Activated CD8-positive, alpha-beta memory T cell treated with anti-CD3 and anti-CD28 coated beads for 36 hours (primary cell): ENCODE results near the gene ATG14. TPM values are rescaled to one million over a fixed set of nuclear protein-coding genes. Genes with fewer than 3 reads are reported as not detected.
"Not testable (repeated sequence)": the region's sequence is repeated elsewhere in the genome, so short reads cannot be mapped to it uniquely, and the experiment has no call there.

Experiments used
- CTCF ChIA-PET: fragments of 350-600 bp; sonication (Branson Sonifier 250); formaldehyde crosslinking; loops from one replicate; lab custom pipeline; 2021; ENCODE audit warnings: antibody characterized with exemption; lab: Charles Lee
- POLR2A ChIA-PET: fragments of 350-600 bp; sonication (Branson Sonifier 250); formaldehyde crosslinking; loops from one replicate; lab custom pipeline; 2021; ENCODE audit warnings: antibody characterized with exemption; lab: Charles Lee
- total RNA-seq, 2 experiments: library from RNA; stranded (reverse); gene quantifications; one replicate each; pipeline ENCODE4 v1.2.3, GENCODE V29; 2021

ATG14 gene
- total RNA-seq, 2 experiments from 2014 or later: 6.7 to 6.8 TPM

DNA sequence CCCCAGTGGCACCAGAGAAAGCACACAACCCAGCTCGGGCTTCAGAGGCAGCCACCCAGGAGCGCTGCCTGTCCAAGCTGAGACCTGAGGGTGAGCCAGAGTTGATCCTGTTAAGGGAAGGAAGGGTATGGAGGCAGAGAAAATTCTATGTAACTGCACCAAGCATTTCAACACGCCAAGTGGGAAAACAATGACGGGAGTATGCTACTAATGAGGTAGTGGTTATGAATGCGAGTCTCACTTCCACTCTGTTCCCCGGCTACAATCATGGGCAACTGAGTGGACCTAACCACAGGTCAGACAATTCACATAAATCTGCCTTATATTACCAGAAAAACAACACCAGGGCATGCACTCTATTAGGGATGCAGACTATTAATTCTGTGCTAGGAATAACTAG is 9.9 kb downstream of the ATG14 start:
- ChIA-PET POLR2A (no interaction called here), CTCF (no interaction called here)

DNA sequence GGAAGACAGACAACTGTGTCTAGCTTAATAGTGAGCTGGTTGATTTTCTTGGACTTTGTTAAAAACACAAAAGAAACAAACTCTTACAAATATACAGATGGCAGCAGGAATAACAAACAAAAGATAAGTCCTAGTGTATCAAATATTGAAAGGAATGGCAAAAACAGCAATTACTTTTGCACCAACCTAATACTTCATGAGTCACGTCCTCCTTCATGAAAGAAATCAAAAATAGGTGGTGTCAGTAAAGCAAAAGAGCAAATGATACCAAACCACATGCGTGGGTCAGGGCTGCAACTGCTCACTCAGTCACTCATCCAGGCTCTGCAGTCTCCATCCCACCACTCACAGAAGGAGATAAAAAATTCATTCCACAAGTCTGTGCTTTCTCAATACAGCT is 11.8 kb downstream of the ATG14 start:
- ChIA-PET CTCF (no interaction called here), POLR2A (no interaction called here)

DNA sequence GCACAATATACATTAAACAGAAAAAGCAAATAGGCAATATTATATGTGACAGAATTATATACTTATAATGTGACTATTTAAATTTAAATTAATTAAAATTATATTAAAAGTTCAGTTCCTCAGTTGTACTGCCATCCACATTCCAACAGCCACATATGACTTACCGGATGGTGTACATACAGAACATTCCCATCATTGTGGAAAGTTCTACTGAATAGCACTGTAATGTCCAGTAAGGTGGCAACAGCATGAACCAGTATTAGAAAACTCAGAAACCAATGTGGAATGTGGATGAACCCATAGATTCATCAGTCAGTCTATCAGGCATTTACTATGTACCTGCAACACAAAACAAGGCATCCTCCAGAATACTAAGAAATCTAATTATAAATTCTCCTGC is 12.4 kb downstream of the ATG14 start:
- POLR2A ChIA-PET: no interaction called here

DNA sequence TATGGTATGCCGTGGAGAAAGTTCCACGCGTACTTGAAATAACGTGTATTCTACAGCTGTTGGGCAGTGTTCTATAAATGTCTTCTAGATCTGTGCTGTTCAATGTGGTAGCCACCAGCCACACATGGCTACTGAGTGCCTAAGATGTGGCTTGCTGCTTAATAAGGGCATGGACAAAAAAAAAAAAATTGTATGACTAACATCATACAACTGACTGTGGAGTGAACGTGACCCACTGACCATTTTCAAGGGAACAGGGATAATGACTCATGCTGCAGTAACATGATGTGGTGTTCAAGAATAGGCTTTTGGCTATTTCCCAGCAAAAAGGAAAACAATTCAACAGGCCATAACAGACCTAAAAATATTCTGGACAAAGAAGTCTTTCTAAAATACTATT is 13.0 kb downstream of the ATG14 start:
- ChIA-PET CTCF (no interaction called here), POLR2A (no interaction called here)

More for the DNA sequence above, 12.4 kb downstream of the ATG14 start:
- CTCF ChIA-PET: no interaction called here

DNA sequence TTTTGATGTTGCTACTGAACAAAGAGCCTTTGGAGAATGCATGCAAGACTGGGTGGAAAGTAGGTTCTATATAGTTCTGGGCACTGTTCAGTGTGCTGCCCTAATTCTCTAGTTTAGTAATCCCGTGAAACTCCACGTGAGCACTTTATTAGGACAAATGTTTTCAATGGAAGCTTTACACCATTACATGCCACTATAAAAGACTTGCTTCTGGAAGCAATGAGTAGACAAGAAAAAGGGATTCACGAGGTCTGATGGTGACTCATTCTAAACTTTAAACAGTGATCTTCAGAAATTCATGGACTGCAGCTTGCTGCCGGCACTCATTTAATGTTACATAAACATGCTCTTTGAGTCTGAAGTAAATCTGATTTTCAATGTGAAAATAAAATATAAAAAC is 22.3 kb downstream of the ATG14 start:
- ChIA-PET POLR2A (no interaction called here), CTCF (interaction anchor here (1.1 kb wide), 1 partner anchor 35 kb away, joined by 3 read pairs; no protein-coding TSS in a partner anchor)

DNA sequence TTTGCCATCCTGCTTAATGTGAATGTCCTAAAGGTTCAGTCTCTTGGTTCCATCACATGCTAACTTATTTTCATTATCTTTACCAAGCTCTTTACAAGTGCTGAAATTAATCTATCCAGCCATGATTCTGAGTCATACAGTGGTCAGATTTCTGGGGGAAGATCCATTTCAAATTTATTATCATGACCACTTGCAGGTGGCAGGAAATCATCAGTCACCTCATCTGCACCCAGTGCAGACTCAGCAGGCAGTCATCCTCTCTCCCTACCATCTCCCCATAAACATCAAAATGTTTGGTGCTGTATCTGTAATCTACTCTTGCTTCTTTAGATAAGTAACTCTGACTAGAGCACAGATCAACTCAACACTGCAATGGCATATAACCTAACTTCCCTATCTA is 23.5 kb downstream of the ATG14 start:
- CTCF ChIA-PET: interaction anchor here (0.9 kb wide), 1 partner anchor 14 kb away, joined by 4 read pairs; no protein-coding TSS in a partner anchor

DNA sequence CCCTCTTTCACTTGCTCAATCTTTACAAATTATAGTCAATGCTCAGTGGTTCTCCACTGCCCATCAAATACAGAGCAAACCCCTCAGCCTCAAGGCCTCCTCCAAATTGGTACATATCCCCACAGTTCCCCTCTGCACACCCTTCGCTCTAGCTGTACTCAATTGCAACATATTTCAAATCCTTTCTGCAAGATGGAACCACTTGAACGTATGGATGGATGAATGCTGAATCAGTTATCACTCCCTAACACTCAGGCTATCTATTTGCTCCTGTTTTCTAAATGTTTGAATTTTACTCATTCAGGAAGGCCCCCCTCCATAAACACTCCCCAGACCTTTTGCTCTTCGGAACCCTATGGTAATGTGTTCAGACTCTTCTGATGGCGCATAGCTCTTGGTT is 24.5 kb downstream of the ATG14 start:
- CTCF ChIA-PET: interaction anchor here (0.6 kb wide), 1 partner anchor 252 kb away, joined by 3 read pairs; no protein-coding TSS in a partner anchor
- POLR2A ChIA-PET: no interaction called here

More for the DNA sequence above, 23.5 kb downstream of the ATG14 start:
- POLR2A ChIA-PET: no interaction called here

DNA sequence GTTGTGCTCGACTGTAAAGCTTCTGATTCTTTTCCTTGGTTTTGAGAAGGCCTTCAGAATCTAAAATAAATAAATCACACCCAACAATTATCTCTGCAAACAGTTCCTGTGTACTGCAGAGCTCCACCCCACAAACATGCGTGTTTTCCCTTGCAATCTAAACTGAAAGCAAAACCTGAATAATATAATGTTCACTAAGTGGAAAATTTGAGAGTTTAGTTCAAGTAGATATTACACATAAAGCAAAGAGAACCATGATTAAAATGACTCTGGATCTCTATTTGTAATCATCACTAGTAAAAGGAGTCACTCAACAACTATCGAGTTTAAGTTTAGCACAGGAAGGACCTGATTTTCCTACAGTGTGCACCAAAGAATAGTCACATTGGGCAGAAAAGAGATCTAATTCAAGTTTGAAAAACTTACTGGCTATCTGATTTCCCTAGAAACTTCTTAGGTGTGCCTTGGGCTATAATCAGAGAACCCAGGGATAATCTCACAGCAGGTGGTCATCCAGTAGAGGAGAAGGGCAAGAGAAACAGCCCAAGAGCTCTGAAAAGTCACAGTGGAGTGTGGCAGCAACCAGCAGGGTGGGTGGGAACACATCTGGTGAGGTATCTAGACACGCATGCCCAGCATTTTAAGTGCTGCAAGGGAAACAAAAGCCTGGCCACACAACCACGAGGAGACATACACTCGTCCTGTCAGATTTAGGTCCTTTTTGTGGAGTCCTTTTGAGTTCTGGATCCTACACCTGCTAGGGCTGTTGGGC is 25.4 kb downstream of the ATG14 start:
- POLR2A ChIA-PET: interaction anchor here (1.1 kb wide), 1 partner anchor 48 kb away, joined by 5 read pairs; no protein-coding TSS in a partner anchor
- CTCF ChIA-PET: interaction anchor here (1.4 to 1.5 kb wide), 2 partner anchors 12 to 14 kb away, joined by 4 to 9 read pairs; no protein-coding TSS in a partner anchor

DNA sequence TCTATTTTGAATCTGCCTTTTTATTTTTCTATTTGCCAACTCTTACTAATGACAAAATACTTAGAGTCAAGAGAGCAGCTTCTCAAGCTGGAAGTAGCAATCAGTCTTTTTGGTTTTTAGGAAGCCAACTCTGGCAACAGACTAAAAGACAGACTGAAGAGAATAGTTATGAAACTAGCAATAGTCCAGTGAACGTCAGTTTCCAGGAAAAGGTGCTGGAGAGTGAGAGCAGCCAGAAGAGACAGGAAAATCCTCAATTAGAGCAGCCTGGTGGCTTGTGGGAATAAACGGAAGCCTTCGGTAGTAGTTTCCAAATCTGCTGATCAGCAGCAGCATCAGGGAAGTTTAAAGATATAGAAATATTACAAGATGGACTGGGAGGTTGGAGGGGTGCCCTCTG is 27.1 kb downstream of the ATG14 start:
- CTCF ChIA-PET: interaction anchor here (1.3 kb wide), 1 partner anchor 114 kb away, joined by 3 read pairs; no protein-coding TSS in a partner anchor
- POLR2A ChIA-PET: no interaction called here

DNA sequence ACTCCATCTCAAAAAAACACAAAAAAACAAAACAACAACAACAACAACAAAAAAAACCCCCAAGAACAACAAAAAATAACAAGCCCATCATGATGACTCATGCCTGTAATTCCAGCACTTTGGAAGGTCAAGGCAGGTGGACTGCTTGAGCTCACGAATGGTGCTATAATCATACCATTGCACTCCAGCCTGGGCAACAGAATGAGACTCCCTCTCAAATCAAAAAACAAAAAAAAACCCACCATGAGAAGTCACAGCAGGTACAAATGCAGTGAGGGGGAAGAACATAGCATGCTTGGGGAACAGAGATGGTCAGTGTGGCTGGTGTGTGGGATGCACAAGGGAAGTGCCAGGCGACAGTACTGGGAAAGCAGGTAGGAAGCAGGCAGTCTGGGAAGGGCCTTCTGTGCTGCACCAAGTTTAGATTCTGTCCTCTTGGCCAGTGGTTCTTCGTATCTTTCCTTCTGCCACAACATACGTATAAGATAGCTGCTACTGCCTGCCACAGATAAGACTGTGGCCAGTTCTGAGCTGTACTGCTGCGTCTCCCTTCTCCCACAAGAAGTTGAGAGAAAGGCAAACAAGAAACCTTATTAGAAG is 28.0 kb downstream of the ATG14 start:
- CTCF ChIA-PET: interaction anchor here (1.3 kb wide), 1 partner anchor 113 kb away, joined by 3 read pairs; no protein-coding TSS in a partner anchor
- POLR2A ChIA-PET: no interaction called here

DNA sequence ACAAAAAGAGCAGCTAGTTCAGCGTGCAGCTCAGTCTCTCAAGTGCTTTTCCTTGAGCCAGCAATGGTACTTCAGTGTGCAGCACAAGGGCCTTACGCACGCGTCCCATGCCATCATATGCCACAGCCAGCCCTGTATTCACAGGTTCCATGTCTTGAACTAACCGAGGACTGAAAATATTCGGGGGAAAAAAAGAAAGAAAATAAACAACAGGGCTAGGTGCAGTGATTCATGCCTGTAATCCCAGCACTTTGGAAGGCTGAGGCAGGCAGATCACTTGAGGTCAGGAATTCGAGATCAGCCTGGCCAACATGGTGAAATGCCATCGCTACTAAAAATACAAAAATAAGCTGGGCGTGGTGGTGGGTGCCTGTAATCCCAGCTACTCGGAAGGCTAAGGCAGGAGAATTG is 28.6 kb downstream of the ATG14 start:
- POLR2A ChIA-PET, CTCF ChIA-PET: not testable (repeated sequence)

DNA sequence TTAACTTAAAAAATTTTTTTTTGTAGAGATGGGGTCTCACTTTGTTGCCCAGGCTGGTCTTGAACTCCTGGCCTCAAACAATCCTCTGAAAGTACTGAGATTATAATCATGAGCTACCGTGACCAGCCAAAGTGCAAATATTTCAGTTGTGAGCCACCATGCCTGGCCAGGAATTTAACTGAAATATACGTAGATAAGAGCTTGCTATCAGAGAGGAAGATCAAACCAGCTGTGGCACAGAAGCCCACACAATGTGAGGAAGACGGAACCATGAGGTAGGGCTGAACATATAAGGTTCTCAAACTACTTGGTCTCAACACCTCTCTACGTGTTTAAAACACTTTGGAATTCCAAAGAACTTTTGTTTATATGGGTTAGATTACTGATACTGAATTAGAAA is 29.1 kb downstream of the ATG14 start:
- ChIA-PET POLR2A (no interaction called here), CTCF (no interaction called here)

DNA sequence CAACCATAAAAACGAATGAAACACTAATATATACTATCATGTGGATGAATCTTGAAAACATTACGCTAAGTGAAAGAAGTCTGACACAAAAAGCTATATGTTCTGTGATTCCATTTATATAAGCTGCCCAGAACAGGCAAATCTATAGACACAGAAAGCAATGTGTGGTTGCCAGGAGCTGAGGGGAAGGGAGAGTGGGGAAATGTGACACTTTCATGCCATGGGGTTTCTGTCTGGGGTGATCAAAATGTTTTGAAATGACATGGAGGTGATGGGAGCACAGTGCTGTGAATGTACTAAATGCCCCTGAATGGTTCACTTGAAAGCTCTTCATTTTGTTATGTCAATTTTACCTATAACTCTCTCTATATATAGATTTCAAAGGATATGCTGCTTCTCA is 30.1 kb downstream of the ATG14 start:
- ChIA-PET POLR2A (no interaction called here), CTCF (interaction anchor here (0.6 kb wide), 1 partner anchor 40 kb away, joined by 3 read pairs; no protein-coding TSS in a partner anchor)

DNA sequence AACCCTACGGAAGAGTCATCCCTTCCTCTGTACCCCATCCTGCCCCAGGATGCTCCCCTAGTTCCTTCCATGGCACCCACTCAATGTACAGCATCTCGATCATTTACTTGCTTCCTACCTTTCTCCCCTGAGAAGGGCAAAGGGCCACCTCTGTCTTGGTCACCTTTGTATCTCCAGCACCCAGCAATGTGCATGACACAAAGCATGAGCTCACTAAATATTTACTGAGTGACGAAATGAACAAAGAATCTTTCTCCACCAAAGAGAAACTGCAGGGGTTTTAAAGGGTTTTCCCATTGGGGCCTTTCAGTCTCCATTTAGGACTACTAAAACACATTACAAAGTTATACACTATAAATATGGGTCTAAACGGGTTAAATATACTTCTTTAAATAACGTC is 30.6 kb downstream of the ATG14 start:
- POLR2A ChIA-PET: no interaction called here
- CTCF ChIA-PET: interaction anchor here (0.6 kb wide), 1 partner anchor 40 kb away, joined by 3 read pairs; no protein-coding TSS in a partner anchor

DNA sequence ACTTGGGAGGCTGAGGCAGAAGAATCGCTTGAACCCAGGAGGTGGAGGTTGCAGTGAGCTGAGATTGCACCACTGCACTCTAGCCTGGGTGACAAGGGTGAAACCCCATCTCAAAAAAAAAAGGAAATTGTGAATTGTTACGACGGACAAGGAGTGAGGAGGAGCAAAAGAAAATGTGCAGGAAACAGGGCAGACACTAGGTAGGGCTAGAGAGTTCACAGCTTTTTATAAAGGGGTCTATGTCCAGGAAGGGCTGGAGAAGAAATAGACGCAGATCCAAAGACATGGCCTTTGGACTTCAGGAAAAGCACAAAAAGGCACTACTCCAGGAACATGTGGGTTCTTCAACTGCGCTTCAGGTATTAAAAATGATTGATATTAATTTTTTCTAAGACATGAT is 34.4 kb downstream of the ATG14 start:
- CTCF ChIA-PET: no interaction called here
- POLR2A ChIA-PET: no interaction called here

DNA sequence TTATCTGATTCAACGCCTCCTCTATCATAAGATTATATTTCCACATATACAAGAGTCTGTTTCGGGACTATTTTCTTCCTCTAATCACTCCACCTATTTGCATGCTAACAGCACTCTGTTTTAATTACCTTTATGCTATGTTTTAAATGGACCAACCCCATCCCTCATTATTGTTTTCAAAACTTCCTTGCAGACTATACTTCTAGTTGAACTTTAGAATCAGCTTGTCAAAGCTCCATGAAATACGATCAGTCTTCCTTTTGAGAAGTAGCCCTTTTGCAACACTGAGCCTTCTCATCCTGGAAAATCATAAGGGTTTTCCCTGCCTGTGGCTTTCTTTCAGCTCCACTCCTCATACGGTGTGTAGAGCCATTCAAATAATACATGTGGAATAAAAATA is 36.9 kb downstream of the ATG14 start:
- ChIA-PET POLR2A (interaction anchor here (1.3 to 2.1 kb wide), 2 partner anchors 37 to 104 kb away, joined by 3 to 5 read pairs; partner anchors contain the start of gene FBXO34), CTCF (interaction anchor here (0.5 to 1.8 kb wide), 4 partner anchors 11 to 73 kb away, joined by 4 to 9 read pairs (median 4); no protein-coding TSS in a partner anchor)

DNA sequence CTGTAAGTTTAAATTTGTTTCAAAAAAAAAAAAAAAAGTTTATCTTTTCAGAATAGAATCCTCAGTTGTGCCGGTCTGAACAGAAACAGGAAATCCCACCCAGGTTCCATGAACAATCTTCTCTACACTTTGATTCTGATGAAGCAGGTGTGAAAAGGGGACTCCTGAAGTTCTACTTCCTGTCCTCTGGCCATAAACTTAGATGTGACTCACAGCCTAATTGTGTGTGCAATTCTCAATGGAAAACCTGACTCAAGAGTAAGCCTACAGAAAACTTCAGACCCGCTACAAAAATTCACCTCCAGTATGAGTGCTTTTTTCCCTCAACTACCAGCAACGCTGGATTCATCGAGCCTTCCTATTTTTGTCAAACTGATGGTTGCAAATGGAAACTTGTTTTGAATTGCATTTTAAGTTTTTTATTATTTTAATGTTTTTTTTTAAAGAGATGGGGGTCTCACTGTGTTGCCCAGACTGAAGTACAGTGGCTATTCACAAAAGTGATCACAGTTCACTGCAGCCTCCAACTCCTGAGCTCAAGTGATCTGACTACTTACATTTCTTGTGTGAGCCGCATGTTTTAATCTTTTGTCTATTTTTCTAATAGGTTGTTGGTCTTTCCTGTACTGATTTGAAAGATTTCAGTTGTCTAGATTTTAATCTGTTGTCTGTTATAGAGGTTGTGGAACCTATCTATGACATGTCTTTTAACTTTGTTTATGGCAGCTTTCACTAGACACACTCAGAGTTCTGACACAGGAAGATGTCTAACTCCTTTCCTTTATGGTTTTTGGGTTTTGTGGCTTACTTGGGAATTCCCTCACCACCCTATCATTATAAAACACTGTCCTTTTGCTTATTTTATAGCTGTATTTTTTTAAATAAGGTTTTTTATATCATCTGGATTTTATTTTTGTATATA is 37.6 kb downstream of the ATG14 start:
- POLR2A ChIA-PET: interaction anchor here (1.3 to 2.1 kb wide), 2 partner anchors 36 to 103 kb away, joined by 3 to 5 read pairs; partner anchors contain the start of gene FBXO34

DNA sequence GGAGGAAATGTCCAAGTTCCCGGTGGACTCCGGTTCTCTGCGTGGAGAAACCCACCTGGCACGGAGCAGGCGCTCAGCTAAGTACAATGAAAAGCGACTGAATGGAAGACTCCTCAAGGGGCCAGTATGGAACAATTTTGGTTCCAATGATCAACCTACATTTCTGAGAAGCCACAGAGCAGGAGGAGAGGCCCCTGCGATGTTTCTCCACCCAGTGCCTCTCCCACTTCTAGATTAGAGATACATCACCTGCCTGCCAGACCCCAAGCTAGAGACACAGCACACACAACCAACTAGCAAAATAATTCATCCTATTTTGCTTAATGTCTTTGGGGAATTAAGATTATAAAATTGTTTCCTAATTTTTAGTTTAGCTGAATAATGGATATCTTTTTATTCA is 38.8 kb downstream of the ATG14 start:
- CTCF ChIA-PET: interaction anchor here (0.7 to 1.2 kb wide), 3 partner anchors 9 to 19 kb away, joined by 3 to 4 read pairs (median 3); no protein-coding TSS in a partner anchor
- POLR2A ChIA-PET: interaction anchor here (2.1 kb wide), 1 partner anchor 35 kb away, joined by 5 read pairs; no protein-coding TSS in a partner anchor

More for the DNA sequence above, 37.6 kb downstream of the ATG14 start:
- CTCF ChIA-PET: interaction anchor here (0.5 to 1.8 kb wide), 4 partner anchors 12 to 72 kb away, joined by 4 to 9 read pairs (median 4); no protein-coding TSS in a partner anchor
